ENCODE measurements around the gene POLR1G. TPM values are rescaled to one million over a fixed set of nuclear protein-coding genes. Genes with fewer than 3 reads are reported as not detected.
A peak's percentile ranks its signal among the peaks of the same experiment; 100 is the strongest.

The POLR1G gene
- total and polyA plus RNA-seq, 9 of the 15 experiments (the other 6 are each of a cell fraction or from before 2014, with no cell fraction given): 3.0 to 50.1 (median 27.4) TPM

GRCh38 chr19:45406226-45407090 lies at the start of gene POLR1G (continued):
- TF ChIP-seq KAT7 (CRISPR knock-in tag; IDR thresholded peaks at IDR 0.05; ENCODE audit: borderline replicate concordance): 0 out of 2 replicates have a peak, but pooled peaks have one; percentile 38
- no peak for TF ChIP-seq YY1 (IDR thresholded peaks at IDR 0.05; ENCODE audit: borderline replicate concordance in 1 of 3, control insufficient read depth in 1 of 3, extremely low read depth in 1 of 3, insufficient read depth in 3 of 3, insufficient read length in 1 of 3, insufficient replicate concordance in 2 of 3, low read depth in 1 of 3, low read length in 2 of 3)
- TF ChIP-seq FOXK1 (CRISPR knock-in tag; IDR thresholded peaks at IDR 0.05; ENCODE audit: borderline replicate concordance): no peak
- no peak for TF ChIP-seq THAP12 (CRISPR knock-in tag; IDR thresholded peaks at IDR 0.05)
- no peak for TF ChIP-seq ZNF274 (IDR thresholded peaks at IDR 0.05; ENCODE audit: borderline replicate concordance, low read depth, low read length)
- no peak for TF ChIP-seq NFIX (CRISPR knock-in tag; IDR thresholded peaks at IDR 0.05; ENCODE audit: low read depth)
- no peak for TF ChIP-seq CLOCK (CRISPR knock-in tag; IDR thresholded peaks at IDR 0.05; ENCODE audit: borderline replicate concordance)
- TF ChIP-seq FOXM1 (IDR thresholded peaks at IDR 0.05; ENCODE audit: low read depth): peak; percentile 100
- no peak for TF ChIP-seq FOXM1 (CRISPR knock-in tag; IDR thresholded peaks at IDR 0.05; ENCODE audit: low read depth)
- TF ChIP-seq CTCF (IDR thresholded peaks at IDR 0.05 in 2 of 3, conservative IDR thresholded peaks at IDR 0.05 in 1 of 3; ENCODE audit: insufficient read depth in 2 of 3, low read depth in 1 of 3, low read length in 3 of 3): peak in 1 of 3 experiments; percentile 24; a peak in 2 of 6 replicates
- no peak for TF ChIP-seq RBM15 (IDR thresholded peaks at IDR 0.05; ENCODE audit: insufficient read depth, low read length)
- TF ChIP-seq ERF (CRISPR knock-in tag; IDR thresholded peaks at IDR 0.05): peak; percentile 18; the same call in 1 of the 2 replicates
- no peak for TF ChIP-seq TEAD1 (CRISPR knock-in tag; IDR thresholded peaks at IDR 0.05)
- TF ChIP-seq HOXB6 (CRISPR knock-in tag; IDR thresholded peaks at IDR 0.05; ENCODE audit: borderline replicate concordance): no peak

Measured in K562 (cell line).